ENCODE measurements around the gene SYT1. TPM values are rescaled to one million over a fixed set of nuclear protein-coding genes. Genes with fewer than 3 reads are reported as not detected.
"Not testable (repeated sequence)": the region's sequence is repeated elsewhere in the genome, so short reads cannot be mapped to it uniquely, and the experiment has no call there.

The SYT1 gene
- total and polyA plus RNA-seq, 12 donors, result 0.03 to 0.36 (median 0.15) TPM; not detected in 5

DNA sequence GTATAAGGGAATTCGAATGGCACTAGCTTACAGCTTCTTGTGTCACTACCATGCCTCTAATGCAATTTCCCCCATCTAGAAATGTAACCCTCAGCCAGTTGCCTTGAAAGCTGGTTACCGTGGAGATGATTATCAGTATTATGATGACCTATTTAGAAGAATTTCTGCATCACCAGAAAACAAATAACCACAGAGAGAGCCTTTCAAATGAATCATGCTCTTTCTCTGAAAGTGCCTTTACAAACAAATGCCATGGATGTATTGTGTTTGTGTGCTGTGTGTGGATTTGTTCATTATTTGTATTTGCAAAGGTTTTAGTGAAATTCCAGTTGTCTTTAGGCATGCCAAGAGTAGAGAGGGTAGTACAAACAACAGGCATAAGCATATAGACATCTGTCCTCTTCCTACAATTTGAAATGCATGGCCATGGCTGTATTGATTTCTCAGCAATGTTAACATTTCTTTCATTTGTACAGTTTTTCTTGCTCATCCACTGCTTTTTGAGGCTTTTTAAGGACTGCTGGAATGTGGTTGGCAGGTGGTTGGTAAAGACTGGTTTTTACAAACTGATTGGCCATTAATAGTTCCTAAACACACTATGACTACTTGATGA, 559.6 kb downstream of the SYT1 start:
- intact Hi-C loops (cut with DNase I), result loop anchor here in 2 of 10 donors (10.0 kb wide), 2 partner anchors 111 to 311 kb away; no protein-coding TSS in a partner anchor

DNA sequence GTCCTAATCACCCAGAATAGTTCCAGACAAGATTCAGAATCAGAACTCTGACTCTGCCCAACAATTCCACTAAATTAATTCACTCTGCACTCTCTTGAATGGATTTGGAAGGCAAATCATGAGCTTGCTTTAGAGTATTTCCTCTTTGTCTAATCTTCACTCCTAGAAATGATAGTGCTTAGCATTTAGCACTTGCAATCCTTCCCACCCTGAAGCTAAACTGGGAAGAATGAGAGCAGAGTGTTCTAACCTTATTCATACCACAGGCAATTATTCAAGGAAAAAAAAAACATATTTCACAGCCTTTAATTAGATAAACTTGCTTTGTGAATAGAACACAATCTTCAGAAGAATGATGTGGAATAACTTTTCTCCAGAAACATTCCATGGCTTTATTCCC, 561.5 kb downstream of the SYT1 start:
- Histone ChIP-seq H3K4me3 (no peak overlapping the region), H3K4me1 (peaks cover 0 to 4% (median 0%) of the 10 kb centered on the region in 9 donors), H3K27me3 (no peaks in the 10 kb centered on the region), H3K27ac (no peak overlapping the region), H3K9me3 (no peaks in the 10 kb centered on the region), H3K36me3 (no peaks in the 10 kb centered on the region)
- intact Hi-C loops (cut with DNase I), result loop anchor here in 2 of 10 donors (10.0 kb wide), 2 partner anchors 109 to 309 kb away; no protein-coding TSS in a partner anchor
- DNase-seq (no peak), ATAC-seq (peak in 2 of 8 donors; percentile 11 to 44)
- TF ChIP-seq, protein P1, sequence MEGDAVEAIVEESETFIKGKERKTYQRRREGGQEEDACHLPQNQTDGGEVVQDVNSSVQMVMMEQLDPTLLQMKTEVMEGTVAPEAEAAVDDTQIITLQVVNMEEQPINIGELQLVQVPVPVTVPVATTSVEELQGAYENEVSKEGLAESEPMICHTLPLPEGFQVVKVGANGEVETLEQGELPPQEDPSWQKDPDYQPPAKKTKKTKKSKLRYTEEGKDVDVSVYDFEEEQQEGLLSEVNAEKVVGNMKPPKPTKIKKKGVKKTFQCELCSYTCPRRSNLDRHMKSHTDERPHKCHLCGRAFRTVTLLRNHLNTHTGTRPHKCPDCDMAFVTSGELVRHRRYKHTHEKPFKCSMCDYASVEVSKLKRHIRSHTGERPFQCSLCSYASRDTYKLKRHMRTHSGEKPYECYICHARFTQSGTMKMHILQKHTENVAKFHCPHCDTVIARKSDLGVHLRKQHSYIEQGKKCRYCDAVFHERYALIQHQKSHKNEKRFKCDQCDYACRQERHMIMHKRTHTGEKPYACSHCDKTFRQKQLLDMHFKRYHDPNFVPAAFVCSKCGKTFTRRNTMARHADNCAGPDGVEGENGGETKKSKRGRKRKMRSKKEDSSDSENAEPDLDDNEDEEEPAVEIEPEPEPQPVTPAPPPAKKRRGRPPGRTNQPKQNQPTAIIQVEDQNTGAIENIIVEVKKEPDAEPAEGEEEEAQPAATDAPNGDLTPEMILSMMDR (IDR thresholded peaks at IDR 0.05), result no peak

More for the DNA sequence above, 559.6 kb downstream of the SYT1 start:
- Histone ChIP-seq H3K4me1 (peaks cover 0 to 15% (median 0%) of the 10 kb centered on the region in 9 donors), H3K27me3 (no peaks in the 10 kb centered on the region), H3K9me3 (no peaks in the 10 kb centered on the region), H3K27ac (no peak overlapping the region), H3K4me3 (no peak overlapping the region), H3K36me3 (no peaks in the 10 kb centered on the region)
- DNase-seq (no peak), ATAC-seq (no peak)
- TF ChIP-seq, protein P1 (IDR thresholded peaks at IDR 0.05), result no peak
- WGBS, 2 donors, result 74 to 87% methylated on average over 2 of the region's 2 CpGs

DNA sequence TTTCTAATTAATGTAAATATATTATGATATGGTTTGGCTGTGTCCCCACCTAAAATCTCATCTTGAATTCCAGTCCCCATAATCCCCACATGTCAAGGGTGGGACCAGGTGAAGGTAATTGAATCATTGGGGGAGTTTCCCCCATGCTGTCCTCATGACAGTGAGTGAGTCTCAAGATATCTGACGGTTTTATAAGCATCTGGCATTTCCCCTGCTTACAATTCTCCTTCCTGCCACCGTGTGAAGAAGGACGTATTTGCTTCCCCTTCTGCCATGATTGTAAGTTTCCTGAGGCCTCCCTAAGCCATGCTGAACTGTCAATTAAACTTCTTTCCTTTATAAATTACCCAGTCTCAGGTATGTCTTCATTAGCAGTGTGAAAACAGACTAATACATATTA, 562.2 kb downstream of the SYT1 start:
- H3K27ac ChIP-seq, H3K27me3 ChIP-seq, H3K36me3 ChIP-seq, DNase-seq, H3K9me3 ChIP-seq, ATAC-seq, H3K4me3 ChIP-seq, H3K4me1 ChIP-seq: not testable (repeated sequence)
- 57 to 65% methylated on average over 3 of the region's 3 CpGs for WGBS, 2 donors
- intact Hi-C loops (cut with DNase I), result loop anchor here in 2 of 10 donors (10.0 kb wide), 2 partner anchors 108 to 308 kb away; no protein-coding TSS in a partner anchor

DNA sequence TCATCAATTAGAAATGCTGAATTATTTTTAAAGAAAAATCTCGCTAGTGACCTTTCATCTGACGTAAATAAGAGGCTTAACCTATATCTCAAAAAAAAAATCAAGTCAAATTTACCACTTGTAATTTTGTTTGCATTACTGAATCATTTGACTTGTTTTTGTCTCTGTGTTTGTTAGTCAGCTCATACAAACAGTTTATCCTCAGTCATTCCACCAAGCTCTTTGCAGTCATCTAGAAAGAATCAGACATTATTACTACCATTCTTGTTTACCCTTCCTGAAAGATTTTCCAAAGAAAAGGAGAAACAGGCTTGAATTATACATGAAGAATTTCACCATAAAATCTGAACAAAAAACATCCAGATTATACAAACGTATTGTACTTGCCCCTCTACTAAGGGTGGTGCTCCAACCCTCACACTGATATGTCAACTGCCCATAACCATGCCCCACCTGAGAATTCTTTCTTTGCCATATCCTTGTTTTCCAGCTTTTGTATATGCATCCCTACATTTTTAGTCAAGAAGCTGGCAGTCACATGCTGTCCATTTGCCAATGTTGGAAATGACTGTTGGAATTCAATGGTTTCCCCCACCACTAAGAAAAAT, 569.0 kb downstream of the SYT1 start:
- DNase-seq, result no peak
- 91 to 95% methylated on average over 3 of the region's 3 CpGs for WGBS, 2 donors
- Histone ChIP-seq H3K9me3 (no peaks in the 10 kb centered on the region), H3K27me3 (no peaks in the 10 kb centered on the region), H3K27ac (no peak overlapping the region), H3K36me3 (no peaks in the 10 kb centered on the region), H3K4me1 (no peaks in the 10 kb centered on the region), H3K4me3 (no peak overlapping the region)
- intact Hi-C loops (cut with DNase I), result no loop called here
- TF ChIP-seq, protein P1 (IDR thresholded peaks at IDR 0.05), result no peak
- ATAC-seq, result no peak

DNA sequence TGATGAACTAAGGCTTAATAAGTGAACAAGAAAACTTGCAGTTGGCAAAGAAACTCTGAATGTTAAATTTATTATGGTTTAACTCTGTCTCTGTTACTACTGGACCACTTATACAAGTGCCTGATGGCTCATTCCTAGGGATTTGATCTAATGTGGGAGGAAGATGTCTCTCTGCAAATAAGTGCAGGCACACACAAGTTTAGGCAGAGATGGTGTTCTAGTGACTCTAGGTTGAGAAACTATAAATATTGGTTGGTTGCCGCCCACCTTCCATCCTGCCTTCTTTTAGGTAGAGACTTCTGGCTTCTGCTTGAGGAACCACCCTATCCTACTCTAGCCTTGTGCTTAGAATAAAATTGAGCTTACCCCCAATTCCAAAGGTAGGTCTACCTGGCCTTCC, 570.0 kb downstream of the SYT1 start:
- Histone ChIP-seq H3K27me3 (no peaks in the 10 kb centered on the region), H3K9me3 (no peaks in the 10 kb centered on the region), H3K27ac (no peak overlapping the region), H3K36me3 (no peaks in the 10 kb centered on the region), H3K4me3 (no peak overlapping the region), H3K4me1 (no peaks in the 10 kb centered on the region)
- no peak for ATAC-seq
- 94 to 100% methylated on average over 1 of the region's 1 CpG for WGBS, 2 donors
- DNase-seq, result no peak
- intact Hi-C loops (cut with DNase I), result no loop called here
- TF ChIP-seq, protein P1 (IDR thresholded peaks at IDR 0.05), result no peak

All from heart right ventricle (tissue), 16 donors.